ENCODE data around the gene LRP1.

The LRP1 gene

DNA sequence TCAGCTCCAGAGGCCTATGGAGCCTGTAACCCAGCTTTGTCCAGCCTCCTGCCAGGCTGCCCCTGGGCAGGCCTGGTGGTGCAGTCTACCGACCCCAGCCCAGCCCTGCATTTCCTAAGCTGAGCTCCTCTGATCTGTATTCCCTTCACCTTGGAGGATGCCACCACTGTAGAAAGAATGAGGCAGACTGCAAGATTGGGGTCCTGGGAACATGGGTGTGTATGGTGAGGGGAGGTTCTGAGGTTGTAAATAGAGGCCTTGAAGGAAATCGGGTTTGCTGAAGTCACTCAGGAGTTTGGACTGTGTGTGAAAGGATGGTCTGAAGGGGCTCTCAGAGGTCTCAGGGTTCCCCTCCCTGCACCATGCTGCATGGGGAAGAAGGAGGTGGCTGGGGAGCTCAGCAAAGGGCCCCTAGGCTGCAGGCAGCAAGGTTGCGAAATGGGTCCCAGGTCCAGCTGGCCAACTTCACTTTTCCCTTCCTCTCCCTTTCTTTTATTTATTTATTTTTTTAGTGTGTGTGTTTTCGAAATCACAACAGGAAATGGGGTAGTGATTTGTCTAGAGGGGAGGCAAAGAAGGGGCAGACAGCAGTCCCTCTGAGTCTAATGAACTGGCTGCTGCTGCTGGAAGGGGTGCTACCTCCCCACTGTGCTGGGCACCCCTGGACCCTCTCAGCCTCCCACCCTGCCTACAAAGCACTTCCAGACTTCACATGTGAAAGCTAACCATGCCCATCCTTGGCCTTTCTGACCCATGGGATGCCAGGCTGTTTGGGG lies 20.4 kb downstream of the LRP1 start:
- TF ChIP-seq, protein P1, sequence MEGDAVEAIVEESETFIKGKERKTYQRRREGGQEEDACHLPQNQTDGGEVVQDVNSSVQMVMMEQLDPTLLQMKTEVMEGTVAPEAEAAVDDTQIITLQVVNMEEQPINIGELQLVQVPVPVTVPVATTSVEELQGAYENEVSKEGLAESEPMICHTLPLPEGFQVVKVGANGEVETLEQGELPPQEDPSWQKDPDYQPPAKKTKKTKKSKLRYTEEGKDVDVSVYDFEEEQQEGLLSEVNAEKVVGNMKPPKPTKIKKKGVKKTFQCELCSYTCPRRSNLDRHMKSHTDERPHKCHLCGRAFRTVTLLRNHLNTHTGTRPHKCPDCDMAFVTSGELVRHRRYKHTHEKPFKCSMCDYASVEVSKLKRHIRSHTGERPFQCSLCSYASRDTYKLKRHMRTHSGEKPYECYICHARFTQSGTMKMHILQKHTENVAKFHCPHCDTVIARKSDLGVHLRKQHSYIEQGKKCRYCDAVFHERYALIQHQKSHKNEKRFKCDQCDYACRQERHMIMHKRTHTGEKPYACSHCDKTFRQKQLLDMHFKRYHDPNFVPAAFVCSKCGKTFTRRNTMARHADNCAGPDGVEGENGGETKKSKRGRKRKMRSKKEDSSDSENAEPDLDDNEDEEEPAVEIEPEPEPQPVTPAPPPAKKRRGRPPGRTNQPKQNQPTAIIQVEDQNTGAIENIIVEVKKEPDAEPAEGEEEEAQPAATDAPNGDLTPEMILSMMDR (IDR thresholded peaks at IDR 0.05; ENCODE audit: low read depth, low read length, poor library complexity, severe bottlenecking), result no peak
- TF ChIP-seq EZH2phosphoT487 (IDR thresholded peaks at IDR 0.05; ENCODE audit: borderline replicate concordance, low read length), result no peak
- Histone ChIP-seq H3K9me3 (ENCODE audit: control insufficient read depth, insufficient read depth, low read length) (no peaks in the 10 kb centered on the region), H3F3A (ENCODE audit: control insufficient read depth, insufficient read depth) (no peaks in the 10 kb centered on the region), H3K79me2 (ENCODE audit: control insufficient read depth, low read length) (no peaks in the 10 kb centered on the region), H3K4me2 (ENCODE audit: low read length) (no peak overlapping the region), H3K27ac (ENCODE audit: low read depth, low read length) (no peak overlapping the region), H3K9me2 (replicated peaks; ENCODE audit: control insufficient read depth, low read length) (no peaks in the 10 kb centered on the region), H4K20me1 (ENCODE audit: control insufficient read depth, insufficient read depth, low read depth, low read length) (no peaks in the 10 kb centered on the region), H3K27me3 (ENCODE audit: control insufficient read depth, low read length) (no peaks in the 10 kb centered on the region), H3K36me3 (ENCODE audit: control insufficient read depth, low read length) (no peaks in the 10 kb centered on the region), H3K4me3 (ENCODE audit: low read length) (no peak overlapping the region), H3K4me1 (ENCODE audit: control insufficient read depth, low read length) (peaks cover 6% of the 10 kb centered on the region; the same call in 1 of the 2 replicates)

DNA sequence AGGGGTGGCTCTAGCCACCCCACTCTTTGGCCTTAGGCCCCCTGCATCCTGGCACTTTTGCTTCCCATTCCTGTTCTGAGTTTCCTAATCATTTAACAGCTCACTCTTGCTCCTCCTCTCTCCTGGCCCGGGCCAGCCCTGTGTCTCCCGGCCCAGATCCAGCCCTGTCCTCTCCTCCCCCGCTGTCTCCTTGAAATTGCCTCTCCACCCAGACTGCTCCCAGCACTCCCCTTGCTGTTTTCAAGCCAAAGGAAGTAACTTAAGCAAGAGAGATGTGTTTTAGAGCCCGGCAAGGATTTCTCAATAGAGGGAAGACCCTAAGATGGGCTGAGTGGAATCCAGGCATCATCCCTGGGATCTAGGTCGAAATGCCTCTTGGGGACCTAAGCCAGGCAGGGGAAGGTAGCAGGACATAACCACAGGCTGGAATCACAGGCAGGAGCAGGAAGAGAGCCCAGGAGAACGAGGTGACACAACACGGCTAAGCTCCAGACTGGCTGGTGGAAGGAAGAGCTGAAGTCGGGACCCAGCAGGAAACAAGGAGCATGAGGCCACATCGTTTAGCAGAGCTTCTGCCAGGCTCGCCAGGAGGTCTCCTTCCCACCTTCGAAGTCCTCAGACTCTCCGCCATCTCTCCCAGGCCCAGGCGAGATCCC lies 21.1 kb downstream of the LRP1 start:
- TF ChIP-seq, protein P1 (IDR thresholded peaks at IDR 0.05; ENCODE audit: low read depth, low read length, poor library complexity, severe bottlenecking), result no peak
- no peak for TF ChIP-seq EZH2phosphoT487 (IDR thresholded peaks at IDR 0.05; ENCODE audit: borderline replicate concordance, low read length)
- Histone ChIP-seq H4K20me1 (ENCODE audit: control insufficient read depth, insufficient read depth, low read depth, low read length) (no peaks in the 10 kb centered on the region), H3K9me3 (ENCODE audit: control insufficient read depth, insufficient read depth, low read length) (no peaks in the 10 kb centered on the region), H3F3A (ENCODE audit: control insufficient read depth, insufficient read depth) (no peaks in the 10 kb centered on the region), H3K4me1 (ENCODE audit: control insufficient read depth, low read length) (peaks cover 6% of the 10 kb centered on the region; the same call in 1 of the 2 replicates), H3K9me2 (replicated peaks; ENCODE audit: control insufficient read depth, low read length) (no peaks in the 10 kb centered on the region), H3K79me2 (ENCODE audit: control insufficient read depth, low read length) (no peaks in the 10 kb centered on the region), H3K27ac (ENCODE audit: low read depth, low read length) (no peak overlapping the region), H3K27me3 (ENCODE audit: control insufficient read depth, low read length) (no peaks in the 10 kb centered on the region), H3K4me2 (ENCODE audit: low read length) (no peak overlapping the region), H3K36me3 (ENCODE audit: control insufficient read depth, low read length) (no peaks in the 10 kb centered on the region), H3K4me3 (ENCODE audit: low read length) (no peak overlapping the region)

GRCh38 chr12:57150400-57151000 lies 22.2 kb downstream of the LRP1 start:
- H3F3A ChIP-seq (ENCODE audit: control insufficient read depth, insufficient read depth), result no peaks in the 10 kb centered on the region
- H3K79me2 ChIP-seq (ENCODE audit: control insufficient read depth, low read length), result no peaks in the 10 kb centered on the region
- H3K9me2 ChIP-seq (replicated peaks; ENCODE audit: control insufficient read depth, low read length), result no peaks in the 10 kb centered on the region
- no peaks in the 10 kb centered on the region for H3K9me3 ChIP-seq (ENCODE audit: control insufficient read depth, insufficient read depth, low read length)
- H3K4me1 ChIP-seq (ENCODE audit: control insufficient read depth, low read length), result peaks cover 13% of the 10 kb centered on the region
- H3K36me3 ChIP-seq (ENCODE audit: control insufficient read depth, low read length), result no peaks in the 10 kb centered on the region
- no peaks in the 10 kb centered on the region for H3K27me3 ChIP-seq (ENCODE audit: control insufficient read depth, low read length)
- no peaks in the 10 kb centered on the region for H4K20me1 ChIP-seq (ENCODE audit: control insufficient read depth, insufficient read depth, low read depth, low read length)
- H3K4me3 ChIP-seq (ENCODE audit: low read length), result no peak overlapping the region
- H3K27ac ChIP-seq (ENCODE audit: low read depth, low read length), result no peak overlapping the region
- TF ChIP-seq, protein P1 (IDR thresholded peaks at IDR 0.05; ENCODE audit: low read depth, low read length, poor library complexity, severe bottlenecking), result no peak
- TF ChIP-seq EZH2phosphoT487 (IDR thresholded peaks at IDR 0.05; ENCODE audit: borderline replicate concordance, low read length), result no peak
- no peak overlapping the region for H3K4me2 ChIP-seq (ENCODE audit: low read length)

Measured in DOHH2 (cell line).